GM12892 (cell line): ENCODE data around the gene TNFRSF1A.

Experiments
- POLR2A ChIP-seq: IDR thresholded peaks from 2 replicates; pipeline ENCODE4 v1.6.1; 2011; ENCODE audit warnings: low read depth, low read length, control low read depth
- POLR2AphosphoS5 ChIP-seq: IDR thresholded peaks from 2 replicates; pipeline ENCODE4 v1.6.1; 2011; ENCODE audit warnings: low read depth, low read length, control low read depth
- TAF1 ChIP-seq: IDR thresholded peaks from 2 replicates; pipeline ENCODE4 v1.6.1; 2011; ENCODE audit warnings: low read depth, mild to moderate bottlenecking, control low read depth, low read length, borderline replicate concordance

- TF ChIP-seq POLR2AphosphoS5 (no peak), POLR2A (no peak), TAF1 (no peak)
These were observed 44.2 kb upstream of the TNFRSF1A start for GRCh38 chr12:6386038-6386437.
